WTC11 (cell line): ENCODE measurements around the gene CDNF.

Experiments used
- ATF6 ChIP-seq: sonication (generic); formaldehyde crosslinking; IDR thresholded peaks from 2 replicates; pipeline ENCODE4 v1.8.1; 2023; ENCODE audit warnings: mild to moderate bottlenecking, missing genetic modification reagents
- CBFB ChIP-seq: sonication (generic); formaldehyde crosslinking; IDR thresholded peaks from 2 replicates; pipeline ENCODE4 v1.8.1; 2022; ENCODE audit warnings: mild to moderate bottlenecking, low read depth, missing genetic modification reagents
- CREM ChIP-seq: sonication (generic); formaldehyde crosslinking; IDR thresholded peaks from 2 replicates; pipeline ENCODE4 v1.8.1; 2022; ENCODE audit warnings: mild to moderate bottlenecking, missing genetic modification reagents, moderate library complexity
- CTCF ChIP-seq: fragments of 200-600 bp; IDR thresholded peaks from 2 replicates; pipeline ENCODE4 v1.8.0; 2022; ENCODE audit warnings: antibody characterized with exemption
- E2F1 ChIP-seq: sonication (generic); formaldehyde crosslinking; IDR thresholded peaks from 2 replicates; pipeline ENCODE4 v1.8.0; 2022; ENCODE audit warnings: mild to moderate bottlenecking, missing genetic modification reagents
- JAZF1 ChIP-seq: fragments of 250-450 bp; sonication (Bioruptor Pico); IDR thresholded peaks from 2 replicates; pipeline ENCODE4 v1.9.0; 2021; ENCODE audit warnings: moderate library complexity, mild to moderate bottlenecking, inconsistent platforms
- NFYB ChIP-seq: sonication (generic); formaldehyde crosslinking; conservative IDR thresholded peaks from 2 replicates; pipeline ENCODE4 v1.8.0; 2022; ENCODE audit warnings: low read depth, missing genetic modification reagents
- SMAD3 ChIP-seq: sonication (generic); formaldehyde crosslinking; IDR thresholded peaks from 2 replicates; pipeline ENCODE4 v1.8.0; 2022; ENCODE audit warnings: missing genetic modification reagents, mild to moderate bottlenecking, borderline replicate concordance
- SP1 ChIP-seq: sonication (generic); formaldehyde crosslinking; conservative IDR thresholded peaks from 2 replicates; pipeline ENCODE4 v1.8.1; 2022; ENCODE audit warnings: missing genetic modification reagents
- ZNF232 ChIP-seq: sonication (generic); formaldehyde crosslinking; IDR thresholded peaks from 2 replicates; pipeline ENCODE4 v1.8.0; 2022; ENCODE audit warnings: mild to moderate bottlenecking, missing genetic modification reagents
- ZNF263 ChIP-seq: sonication (generic); formaldehyde crosslinking; IDR thresholded peaks from 2 replicates; pipeline ENCODE4 v1.8.1; 2022; ENCODE audit warnings: low read depth, mild to moderate bottlenecking, moderate library complexity, missing genetic modification reagents
- ZNF423 ChIP-seq: fragments of 250-450 bp; sonication (Bioruptor Pico); IDR thresholded peaks from 2 replicates; pipeline ENCODE4 v2.1.2; 2022; ENCODE audit warnings: mild to moderate bottlenecking, moderate library complexity
- TF ChIP-seq, protein P1 (sequence below): sonication (generic); formaldehyde crosslinking; IDR thresholded peaks from 2 replicates; pipeline ENCODE4 v1.8.1; 2023; ENCODE audit warnings: mild to moderate bottlenecking, missing genetic modification reagents, moderate library complexity

- TF ChIP-seq CTCF (no peak), SP1 (CRISPR knock-in tag) (no peak), NFYB (CRISPR knock-in tag) (no peak), E2F1 (CRISPR knock-in tag) (no peak), ZNF423 (CRISPR knock-in tag) (no peak), ZNF263 (CRISPR knock-in tag) (no peak), CBFB (no peak), CREM (CRISPR knock-in tag) (no peak), SMAD3 (CRISPR knock-in tag) (no peak), ATF6 (CRISPR knock-in tag) (no peak), ZNF232 (no peak), JAZF1 (CRISPR knock-in tag) (no peak)
- TF ChIP-seq, protein P1, sequence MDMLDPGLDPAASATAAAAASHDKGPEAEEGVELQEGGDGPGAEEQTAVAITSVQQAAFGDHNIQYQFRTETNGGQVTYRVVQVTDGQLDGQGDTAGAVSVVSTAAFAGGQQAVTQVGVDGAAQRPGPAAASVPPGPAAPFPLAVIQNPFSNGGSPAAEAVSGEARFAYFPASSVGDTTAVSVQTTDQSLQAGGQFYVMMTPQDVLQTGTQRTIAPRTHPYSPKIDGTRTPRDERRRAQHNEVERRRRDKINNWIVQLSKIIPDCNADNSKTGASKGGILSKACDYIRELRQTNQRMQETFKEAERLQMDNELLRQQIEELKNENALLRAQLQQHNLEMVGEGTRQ (CRISPR knock-in tag): no peak
Observed at GRCh38 chr10:14775656-14776055, 62.2 kb downstream of the CDNF start.
